H1 (cell line): ENCODE results near the gene SLC10A2. TPM values are rescaled to one million over a fixed set of nuclear protein-coding genes. Genes with fewer than 3 reads are reported as not detected.

Source experiments
- E2F6 ChIP-seq: IDR thresholded peaks from 2 replicates; pipeline ENCODE4 v1.6.1; 2012; ENCODE audit warnings: inconsistent platforms
- PHF8 ChIP-seq: fragments of 200-600 bp; sonication (generic); conservative IDR thresholded peaks from 2 replicates; pipeline ENCODE4 v1.7.1; 2012; ENCODE audit warnings: low read depth, mild to moderate bottlenecking, inconsistent platforms, low read length, moderate library complexity
- TAF7 ChIP-seq: optimal IDR thresholded peaks from 2 replicates; pipeline ENCODE3; 2011; ENCODE audit warnings: low read depth, mild to moderate bottlenecking, inconsistent platforms, low read length, moderate library complexity, borderline replicate concordance
- polyA plus RNA-seq, 7 experiments: library from polyadenylated mRNA; depleted of rRNA in 3 of 7; stranded (reverse) in 5 of 7; unstranded in 2 of 7; fragments of >200 nt in 5 of 7; fragments of 200-250 nt in 2 of 7; gene quantifications; 1 replicate in 5 of 7; 2 replicates in 1 of 7; 4 replicates in 1 of 7; pipeline versions ENCODE4 v1.2.1 to v1.2.3, GENCODE V29; 2011 to 2013; ENCODE audit warnings: missing spikeins in 2 of 7, mixed read lengths in 2 of 7
- total RNA-seq: library from RNA; stranded (reverse); fragmentation: NEBNext Ultra II Directional; extraction: Animal tissue kit (Norgen Biotek cat#: 25700); gene quantifications from 2 replicates; pipeline ENCODE4 v1.2.1, GENCODE V29; 2021

Gene SLC10A2
- total and polyA plus RNA-seq, 2 of the 8 experiments (the other 6 are each of a cell fraction or from before 2014, with no cell fraction given): not detected

- TF ChIP-seq TAF7: no peak
- TF ChIP-seq E2F6: no peak
- no peak for TF ChIP-seq PHF8
Measured at GRCh38 chr13:103012646-103013045, 53.6 kb downstream of the SLC10A2 start (continued).
